ENCODE measurements around the gene MAGEF1.

DNA sequence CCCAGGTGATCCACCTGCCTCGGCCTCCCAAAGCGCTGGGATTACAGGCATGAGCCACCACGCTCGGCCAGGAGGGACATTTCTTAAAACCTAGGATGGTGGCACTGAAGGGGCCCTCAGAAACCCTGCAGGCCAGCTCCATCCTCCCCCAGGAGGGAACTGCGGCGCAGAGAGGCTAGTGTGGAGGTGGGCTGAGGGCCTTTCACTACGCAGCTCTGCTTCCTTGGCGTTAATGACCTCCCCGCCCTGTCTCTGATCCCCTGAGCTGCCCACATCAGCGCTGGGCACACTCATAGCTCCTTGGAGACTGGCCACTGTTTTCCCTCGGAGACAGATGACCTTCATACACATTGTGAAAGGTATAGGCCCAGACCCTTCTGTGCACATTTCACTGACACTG is 46.2 kb upstream of the MAGEF1 start:
- TF ChIP-seq, protein P1, sequence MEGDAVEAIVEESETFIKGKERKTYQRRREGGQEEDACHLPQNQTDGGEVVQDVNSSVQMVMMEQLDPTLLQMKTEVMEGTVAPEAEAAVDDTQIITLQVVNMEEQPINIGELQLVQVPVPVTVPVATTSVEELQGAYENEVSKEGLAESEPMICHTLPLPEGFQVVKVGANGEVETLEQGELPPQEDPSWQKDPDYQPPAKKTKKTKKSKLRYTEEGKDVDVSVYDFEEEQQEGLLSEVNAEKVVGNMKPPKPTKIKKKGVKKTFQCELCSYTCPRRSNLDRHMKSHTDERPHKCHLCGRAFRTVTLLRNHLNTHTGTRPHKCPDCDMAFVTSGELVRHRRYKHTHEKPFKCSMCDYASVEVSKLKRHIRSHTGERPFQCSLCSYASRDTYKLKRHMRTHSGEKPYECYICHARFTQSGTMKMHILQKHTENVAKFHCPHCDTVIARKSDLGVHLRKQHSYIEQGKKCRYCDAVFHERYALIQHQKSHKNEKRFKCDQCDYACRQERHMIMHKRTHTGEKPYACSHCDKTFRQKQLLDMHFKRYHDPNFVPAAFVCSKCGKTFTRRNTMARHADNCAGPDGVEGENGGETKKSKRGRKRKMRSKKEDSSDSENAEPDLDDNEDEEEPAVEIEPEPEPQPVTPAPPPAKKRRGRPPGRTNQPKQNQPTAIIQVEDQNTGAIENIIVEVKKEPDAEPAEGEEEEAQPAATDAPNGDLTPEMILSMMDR (IDR thresholded peaks at IDR 0.05): no peak
- no peak for TF ChIP-seq EZH2 (IDR thresholded peaks at IDR 0.05)
- no peak for TF ChIP-seq EZH2phosphoT487 (IDR thresholded peaks at IDR 0.05)
